Measurements from ENCODE around the gene MAPK11.
A peak's percentile ranks its signal among the peaks of the same experiment; 100 is the strongest.

Gene MAPK11

DNA sequence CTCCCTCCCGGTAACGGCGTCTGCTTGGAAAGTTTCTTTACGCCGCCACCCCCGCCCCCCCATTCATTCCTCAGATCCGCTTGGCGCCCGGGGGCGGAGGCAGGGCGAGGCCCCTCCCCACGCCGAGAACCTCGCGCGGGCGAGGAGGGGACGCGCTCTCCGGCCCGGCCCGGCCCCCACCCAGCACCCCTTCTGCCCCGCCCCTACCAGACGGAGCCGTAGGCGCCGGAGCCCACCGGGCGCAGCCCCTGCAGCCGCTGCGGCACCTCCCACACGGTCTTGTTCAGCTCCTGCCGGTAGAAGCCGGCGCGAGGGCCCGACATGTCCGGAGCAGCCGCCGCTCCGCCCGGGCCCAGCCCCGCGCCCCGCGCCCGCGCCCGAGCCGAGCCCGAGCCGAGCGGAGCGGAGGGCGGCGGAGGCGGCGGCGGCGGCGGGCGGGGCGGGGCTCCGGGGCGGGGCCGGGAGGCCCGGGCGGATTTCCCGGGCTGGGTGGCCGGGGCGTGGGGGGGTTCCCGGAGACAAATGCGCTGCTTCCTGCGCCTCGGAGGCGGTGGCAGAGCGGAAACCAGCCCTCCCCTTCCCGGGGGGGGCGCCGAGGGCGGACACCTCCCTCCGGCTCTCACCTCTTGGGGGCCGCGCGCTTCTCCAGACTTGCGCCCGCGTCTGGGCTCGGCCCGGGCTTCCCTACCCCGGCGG, at the start of gene MAPK11:
TSS of gene MAPK11 (minus strand) at position 411 of the 696 bp plus-strand sequence. CDS start at position 323, 88 bp downstream.
- peak; percentile 50 to 59 for DNase-seq

DNA sequence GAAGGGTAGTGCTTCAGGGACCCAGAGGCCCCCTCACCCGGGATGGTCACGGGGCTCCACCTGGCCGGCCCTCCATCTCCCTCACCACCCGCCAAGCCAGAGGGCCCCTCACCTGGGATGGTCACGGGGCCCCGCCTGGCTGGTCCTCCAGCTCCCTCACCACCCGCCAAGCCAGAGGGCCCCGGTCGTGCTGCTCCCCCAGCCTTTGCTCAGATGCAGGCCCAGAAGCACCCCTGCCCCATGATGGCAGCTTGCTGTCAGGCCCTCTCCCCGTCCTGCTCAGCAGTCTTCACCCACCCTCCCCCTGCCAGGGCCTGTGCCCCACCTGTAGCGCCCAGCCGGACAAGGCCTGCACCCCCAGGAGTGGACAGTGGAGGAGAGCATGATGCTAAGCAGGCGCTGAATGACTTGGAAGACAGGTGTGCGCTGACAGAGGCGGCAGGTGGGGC, 49.3 kb upstream of the MAPK11 start:
- DNase-seq = no peak

DNA sequence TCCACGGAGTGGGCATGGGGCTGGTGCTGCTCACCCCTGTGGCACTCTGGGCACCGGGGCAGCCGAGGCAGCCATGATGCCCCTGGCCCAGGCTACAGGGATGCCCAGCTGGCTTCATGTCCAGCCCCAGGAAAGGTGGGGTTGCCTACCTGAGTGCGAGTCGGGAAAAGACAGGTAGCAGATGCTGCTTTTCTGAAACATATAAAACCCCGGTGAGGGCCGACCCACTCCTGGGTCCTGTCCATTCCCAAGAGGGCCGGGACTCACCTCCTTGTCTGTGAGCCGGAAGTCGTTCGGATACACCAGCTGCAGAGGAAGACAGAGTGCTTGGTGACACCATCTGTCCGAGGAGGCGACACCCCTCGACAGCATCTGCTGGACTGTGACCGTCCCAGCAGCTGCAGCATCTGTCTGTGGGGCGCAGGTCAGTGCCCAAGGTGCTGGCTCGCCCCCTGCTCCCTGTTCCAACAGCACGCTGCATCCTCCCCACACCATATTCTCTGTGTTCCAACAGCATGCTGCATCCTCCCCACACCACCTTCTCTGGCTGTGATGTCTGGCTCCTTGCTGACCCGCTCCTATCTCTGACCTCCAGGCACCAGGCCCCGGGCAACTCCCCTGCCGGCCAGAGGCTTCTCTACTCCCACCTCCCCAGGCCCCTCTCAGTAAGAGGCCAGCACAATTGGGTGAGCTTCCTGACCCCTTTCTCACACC, 48.7 kb upstream of the MAPK11 start:
- DNase-seq = no peak

DNA sequence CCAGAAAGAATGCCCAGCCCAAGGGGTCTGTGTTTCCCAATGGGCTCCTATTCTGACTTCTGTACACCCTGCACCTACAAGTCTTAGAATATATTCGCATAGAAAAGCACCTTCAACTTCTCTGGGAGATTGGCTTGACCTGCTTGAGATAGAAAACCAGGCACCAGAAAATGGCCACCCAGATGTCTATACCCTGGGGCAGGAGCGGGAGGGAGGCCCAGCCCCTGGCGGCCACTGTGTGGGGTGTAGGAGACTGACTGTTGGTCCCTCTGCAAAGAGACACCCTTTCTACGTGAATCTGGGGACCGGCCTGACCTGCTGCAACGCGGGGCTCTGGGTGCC, 48.1 kb upstream of the MAPK11 start:
- no peak for DNase-seq

DNA sequence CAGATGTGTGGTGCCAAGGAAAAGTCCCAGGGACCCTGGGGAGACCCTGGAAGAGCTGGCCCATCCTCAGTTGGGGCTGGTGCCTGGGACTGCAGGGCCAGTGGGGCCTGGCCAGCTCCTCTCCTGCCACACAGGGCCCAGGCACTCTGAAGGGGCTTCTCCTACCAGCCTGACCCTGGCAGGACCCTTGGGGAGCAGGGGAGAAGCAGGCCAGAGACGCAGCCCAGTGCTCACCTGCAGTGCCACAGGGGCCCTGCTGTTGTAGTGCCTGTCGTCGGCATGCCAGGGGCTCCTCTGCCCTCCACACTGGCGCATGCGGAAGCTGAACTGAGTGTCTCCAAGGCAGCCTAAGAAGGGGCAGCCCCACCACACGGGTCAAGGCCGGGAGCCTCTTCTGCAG, 47.5 kb upstream of the MAPK11 start:
- DNase-seq = no peak

DNA sequence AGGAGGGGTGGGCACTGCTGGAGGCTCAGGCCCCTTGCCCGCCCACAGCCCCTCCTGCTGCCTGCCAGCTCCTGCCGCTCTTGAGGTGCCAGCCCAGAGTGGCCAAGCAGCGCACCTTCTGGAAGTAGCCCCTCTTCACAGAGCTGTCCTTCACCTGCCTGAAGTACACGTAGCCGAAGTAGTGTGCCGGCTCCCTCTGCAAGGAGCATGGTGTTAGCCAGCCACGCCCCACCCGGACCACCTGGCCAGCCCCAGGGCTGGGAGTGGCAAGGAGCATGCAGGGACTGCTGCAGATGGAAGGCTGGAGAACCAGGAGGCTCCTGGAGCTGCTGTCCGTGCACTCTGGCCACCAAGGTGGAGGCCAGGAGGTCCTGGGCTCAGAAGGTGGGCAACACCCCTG, 47.0 kb upstream of the MAPK11 start:
- DNase-seq = no peak

DNA sequence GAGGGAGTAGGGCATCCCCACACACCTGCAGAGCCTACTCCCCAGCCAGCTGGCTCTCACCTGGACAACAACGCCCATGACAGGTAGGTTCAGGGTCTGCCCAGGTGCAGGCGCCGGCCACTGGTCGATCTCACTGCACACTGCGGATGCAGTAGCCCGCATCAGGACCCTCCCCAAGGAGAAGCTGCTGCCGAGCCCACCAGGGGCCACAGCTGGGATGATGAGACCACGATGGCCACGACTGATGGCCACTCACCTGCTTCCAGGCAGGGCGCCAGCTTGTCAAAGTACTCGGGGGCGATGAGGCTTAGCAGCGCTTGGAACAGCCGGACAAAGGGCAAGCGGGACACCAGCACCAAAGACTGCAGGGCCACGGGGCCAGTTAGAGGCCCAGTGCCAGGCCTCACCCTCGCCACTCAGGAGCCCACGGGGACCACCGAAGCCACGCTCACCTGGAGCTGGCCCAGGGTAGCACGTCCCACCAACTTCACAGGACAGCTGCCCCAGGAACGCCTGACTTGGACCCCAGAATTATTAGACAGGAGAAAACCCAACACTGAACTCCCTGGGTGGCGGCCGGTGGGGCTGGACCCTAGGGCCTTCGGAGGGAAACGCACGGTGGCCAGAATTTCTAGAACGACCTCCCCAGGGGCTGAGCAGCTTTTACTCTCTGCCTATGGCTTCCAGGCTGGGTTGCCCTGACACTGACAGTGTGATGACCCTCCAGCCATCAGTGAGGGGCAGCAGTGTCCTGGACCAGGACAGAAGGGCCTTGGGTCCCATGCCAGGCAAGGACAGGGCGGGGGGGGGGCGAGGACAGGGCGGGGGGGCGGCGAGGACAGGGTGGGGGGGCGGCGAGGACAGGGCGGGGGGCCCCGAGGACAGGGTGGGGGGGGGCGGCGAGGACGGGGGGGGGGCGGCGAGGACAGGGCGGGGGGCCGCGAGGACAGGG, 46.2 kb upstream of the MAPK11 start:
- no peak for DNase-seq

DNA sequence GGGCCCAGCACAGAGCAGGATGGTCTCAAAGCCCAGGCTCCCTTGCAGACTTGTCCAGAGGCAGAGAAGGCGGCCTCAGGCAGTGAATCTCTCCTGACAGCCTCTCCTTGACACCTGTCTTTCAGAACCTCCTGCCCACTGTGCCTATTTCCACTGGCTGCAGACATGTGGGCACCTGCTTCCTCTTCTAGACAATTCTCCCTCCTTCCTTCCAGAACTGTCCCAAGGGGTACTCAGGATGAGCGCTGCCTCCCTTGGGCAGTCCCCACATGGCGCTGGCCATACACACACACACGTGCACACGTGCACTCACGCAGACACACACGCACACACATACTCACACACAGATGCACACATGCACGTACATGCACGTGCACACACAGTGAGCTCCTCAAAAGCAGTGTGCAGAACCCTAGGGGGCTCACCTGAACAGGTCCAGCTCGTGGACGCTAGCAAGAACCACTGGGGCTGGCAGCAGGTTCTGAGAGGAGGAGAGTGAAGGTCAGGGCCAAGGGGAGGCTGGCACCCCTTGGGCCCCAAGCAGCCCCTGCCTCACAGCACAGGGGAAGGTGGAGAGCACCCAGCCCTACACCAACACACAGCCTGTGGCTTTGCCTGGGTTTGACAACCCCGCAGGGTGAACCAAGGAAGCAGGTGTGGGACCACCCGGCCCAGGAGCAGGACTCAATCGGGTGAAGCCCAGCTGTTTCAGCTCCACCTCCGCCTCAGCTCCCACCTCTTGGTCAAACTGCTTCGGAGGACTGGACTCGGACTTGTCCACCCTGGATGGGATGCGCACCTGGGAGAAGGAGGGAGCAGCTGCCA, 45.3 kb upstream of the MAPK11 start:
- no peak for DNase-seq

DNA sequence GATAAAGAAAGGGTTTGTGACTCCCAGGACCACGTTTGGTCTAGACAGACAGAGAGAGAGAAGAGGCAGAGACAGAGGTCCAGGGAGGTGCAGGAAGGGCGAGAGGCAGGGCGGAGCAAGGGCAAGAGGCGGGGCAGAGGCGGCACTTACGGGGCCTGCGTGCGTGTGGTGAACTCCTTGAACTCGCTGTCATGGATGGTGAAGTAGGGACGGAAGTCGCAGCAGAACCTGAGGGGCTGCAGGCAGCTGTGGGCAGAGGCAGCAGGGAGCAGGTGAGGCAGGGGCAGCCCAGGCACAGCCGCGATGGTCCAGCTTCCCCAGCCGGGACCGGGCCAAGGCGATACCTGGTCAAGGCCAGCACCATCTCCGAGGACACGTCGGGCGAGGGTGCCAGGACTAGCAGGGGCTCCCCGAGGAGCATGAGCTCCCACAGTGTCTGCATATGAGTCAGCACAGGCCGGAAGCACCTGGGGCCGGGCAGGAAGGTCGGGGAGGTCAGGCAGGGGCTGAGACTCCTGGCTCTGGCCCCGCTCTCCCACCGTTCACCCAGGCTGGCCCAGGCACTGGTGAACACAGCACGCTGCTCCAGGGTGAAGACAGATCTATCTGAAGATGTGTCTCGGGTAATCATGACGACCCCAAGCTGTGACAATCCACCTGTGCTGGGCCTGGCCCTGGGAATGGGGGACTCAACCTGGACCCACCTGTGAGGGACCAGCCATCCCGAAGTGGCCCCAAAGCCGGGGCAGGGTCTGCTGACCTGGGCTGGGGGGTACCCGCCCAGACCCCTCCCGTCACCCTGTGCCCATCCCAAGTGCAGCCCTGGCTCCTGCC, 44.5 kb upstream of the MAPK11 start:
- DNase-seq = peak; percentile 65 to 71

DNA sequence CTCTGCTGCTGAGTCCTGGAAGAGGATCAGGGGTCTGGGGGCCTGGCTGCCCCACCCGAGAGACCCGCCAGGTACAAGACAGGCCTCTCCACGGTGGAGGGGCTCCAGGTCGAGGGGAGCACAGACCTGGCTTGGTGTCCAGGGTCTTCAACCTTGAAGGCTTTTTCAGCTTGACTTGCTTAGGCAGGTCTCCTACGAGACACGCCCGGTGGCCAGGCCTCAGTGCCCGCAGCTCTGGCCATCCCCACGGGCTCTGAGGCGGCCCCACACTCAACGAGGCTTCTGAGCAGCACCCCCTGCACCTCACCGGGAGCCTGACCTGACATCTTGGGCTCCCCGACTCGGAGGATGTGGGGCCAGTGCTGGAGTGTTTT, 43.9 kb upstream of the MAPK11 start:
- DNase-seq = no peak

DNA sequence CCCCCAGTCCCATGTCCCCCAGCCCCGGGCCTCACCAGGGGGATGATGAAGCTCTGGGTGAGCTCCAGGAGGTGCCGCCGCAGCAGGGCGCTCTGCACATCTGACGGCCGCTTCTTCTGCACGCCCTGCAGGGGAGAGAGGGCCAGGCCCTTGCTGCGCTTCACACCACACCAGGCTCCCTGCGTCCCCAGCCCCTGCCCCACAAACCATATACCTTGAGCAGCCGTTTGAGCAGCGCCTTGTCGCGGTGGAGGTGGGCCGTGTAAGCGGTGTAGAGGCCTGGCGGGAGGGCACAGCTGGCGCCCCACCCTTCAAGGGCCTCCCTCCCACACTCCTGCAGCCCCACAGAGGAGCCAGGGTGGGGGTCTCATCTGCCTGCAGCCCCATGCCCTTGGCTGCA, 43.4 kb upstream of the MAPK11 start:
- no peak for DNase-seq

DNA sequence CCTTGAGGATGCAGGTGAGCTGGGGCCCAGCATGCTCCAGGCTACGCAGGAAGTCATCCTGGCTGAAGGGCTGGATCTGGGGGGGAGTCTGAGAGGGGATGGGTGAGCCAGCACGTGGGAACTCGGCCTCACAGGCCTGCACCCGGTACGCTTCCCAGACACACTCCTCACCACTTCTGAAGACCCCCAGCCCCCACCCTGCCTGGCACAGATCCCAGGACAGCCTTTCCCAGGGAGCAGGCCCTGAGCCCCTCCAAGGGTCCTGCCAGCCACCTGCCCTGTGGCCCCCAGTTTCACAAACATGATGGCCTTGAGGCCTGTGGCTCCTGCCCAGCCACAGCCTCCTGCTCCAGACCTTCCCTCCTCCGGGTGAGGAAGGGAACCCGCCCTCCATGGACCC, 42.8 kb upstream of the MAPK11 start:
- DNase-seq = no peak

DNA sequence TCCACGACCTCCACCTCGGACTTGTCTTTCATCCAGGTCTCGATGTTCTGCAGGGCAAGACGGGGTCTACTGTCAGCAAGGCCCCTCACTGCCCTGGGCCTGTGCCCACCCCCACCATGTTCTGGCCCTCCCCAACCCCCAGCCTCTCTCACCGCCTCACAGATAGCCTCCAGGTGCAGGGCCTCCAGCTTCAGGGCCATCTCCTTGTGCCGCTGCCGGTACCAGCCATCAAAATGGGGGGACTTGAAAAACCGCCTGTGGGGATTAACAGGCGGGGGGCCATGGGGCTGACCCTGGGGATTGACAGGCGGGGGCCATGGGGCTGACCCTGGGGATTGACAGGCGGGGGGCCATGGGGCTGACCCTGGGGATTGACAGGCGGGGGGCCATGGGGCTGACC, 42.2 kb upstream of the MAPK11 start:
- no peak for DNase-seq

DNA sequence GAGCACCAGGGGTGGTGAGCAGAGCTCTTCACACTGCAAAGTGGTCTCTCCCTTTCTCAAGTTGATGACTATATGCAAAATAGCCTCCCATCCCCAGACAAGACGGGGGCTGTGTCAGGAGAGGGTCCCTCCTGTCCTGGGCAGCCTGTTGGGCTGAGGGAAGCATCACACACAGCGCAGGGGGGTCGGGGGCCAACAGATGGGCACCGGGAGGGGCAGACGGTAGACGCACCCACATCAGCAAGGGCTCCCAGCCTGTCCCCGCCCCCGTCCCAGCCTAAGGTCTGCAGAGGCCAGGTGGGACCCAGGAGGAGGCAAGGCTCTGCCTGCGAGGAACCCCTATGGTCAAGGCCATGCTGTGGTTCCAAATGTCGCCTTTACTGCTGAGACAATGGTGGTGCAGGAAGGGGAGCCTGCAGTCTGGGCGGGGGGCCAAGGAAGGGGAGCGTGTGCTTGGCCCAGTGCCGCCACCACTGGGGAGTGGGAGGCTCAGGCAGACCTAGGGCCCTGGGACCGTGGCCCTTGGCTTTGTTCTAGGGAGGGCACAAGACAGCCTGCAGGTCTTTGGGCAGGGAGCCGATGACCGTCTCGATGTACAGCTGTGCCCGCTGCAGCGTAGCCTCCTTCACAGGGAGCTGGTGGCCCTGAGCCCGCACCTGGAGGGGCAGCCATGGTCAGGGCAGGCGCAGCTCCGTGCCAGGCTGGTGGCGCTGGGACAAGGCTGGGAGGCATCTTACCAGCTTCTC, 41.6 kb upstream of the MAPK11 start:
- no peak for DNase-seq

DNA sequence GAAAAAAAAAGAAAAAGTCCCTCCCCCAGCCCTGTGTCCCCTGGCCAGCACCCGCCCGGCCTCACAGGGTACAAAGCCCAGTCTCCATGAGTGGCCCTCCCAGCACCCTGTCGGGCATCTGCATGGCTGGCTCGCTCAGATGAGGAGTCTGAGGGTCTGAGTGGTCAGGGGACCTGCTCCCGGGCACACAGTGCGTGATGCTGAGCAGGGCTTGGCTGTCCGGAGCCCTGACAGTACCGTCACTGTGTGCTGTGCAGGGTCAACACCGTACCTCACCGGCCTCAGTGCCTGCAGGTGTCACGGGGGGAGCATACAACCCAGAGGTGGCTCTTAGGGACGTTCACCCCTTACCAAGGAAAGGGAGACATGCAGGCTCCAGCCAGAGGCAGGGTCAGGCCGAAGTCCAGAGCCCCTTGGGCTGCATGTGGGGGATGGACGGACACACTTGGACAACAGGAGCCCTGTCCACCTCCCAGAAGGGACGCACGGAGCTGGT, 40.8 kb upstream of the MAPK11 start:
- no peak for DNase-seq

DNA sequence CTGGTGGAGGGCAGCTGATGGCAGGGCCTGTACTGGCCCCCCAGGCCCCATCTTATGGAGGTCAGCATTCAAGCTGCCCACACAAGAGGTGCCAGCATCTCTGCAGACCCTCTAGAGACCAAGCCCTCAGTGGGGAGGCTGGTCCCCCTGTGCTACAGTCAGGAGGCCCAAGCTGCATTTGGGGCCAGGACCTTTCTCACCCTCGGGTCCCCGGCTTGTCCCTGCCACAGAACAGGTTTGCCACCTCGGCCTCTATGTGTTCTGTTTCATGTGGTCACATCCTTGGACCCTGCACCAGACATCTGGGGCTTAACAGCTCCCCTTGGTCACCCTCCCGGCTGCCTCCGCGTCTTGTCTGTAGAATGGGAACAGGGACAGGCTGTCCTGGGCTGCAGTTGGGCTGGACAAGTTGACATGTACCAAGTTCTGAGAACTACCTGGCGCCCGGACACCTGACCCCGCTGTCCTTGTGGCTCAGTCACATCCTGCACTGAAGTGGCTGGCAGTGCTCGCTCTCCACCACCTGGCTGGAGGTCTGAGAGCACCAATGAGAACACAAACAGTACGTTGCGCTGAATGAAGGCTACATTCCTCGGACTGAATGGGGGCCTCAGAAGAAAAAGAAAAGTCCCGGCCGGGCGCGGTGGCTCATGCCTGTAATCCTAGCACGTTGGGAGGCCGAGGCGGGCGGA, 40.0 kb upstream of the MAPK11 start:
- DNase-seq = no peak

DNA sequence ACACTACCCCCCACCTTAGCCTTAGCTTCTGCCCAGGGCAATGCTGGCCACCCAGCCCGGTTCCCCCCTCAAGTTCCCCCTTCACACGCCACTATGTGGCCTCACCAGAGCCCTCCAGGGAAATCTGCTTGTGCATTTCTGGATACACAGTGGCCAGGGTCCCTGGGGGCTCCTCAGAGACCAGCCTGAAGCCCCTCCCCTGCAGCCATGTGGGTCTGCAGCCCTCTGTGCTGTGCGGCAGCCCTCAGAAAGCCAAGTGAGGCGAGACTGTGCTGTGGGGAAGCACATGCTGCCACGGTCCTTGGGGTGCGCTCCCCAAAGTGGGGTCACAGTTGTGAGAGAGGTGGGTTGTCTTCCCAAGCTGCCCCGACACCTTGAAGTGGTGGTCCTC, 39.4 kb upstream of the MAPK11 start:
- no peak for DNase-seq

DNA sequence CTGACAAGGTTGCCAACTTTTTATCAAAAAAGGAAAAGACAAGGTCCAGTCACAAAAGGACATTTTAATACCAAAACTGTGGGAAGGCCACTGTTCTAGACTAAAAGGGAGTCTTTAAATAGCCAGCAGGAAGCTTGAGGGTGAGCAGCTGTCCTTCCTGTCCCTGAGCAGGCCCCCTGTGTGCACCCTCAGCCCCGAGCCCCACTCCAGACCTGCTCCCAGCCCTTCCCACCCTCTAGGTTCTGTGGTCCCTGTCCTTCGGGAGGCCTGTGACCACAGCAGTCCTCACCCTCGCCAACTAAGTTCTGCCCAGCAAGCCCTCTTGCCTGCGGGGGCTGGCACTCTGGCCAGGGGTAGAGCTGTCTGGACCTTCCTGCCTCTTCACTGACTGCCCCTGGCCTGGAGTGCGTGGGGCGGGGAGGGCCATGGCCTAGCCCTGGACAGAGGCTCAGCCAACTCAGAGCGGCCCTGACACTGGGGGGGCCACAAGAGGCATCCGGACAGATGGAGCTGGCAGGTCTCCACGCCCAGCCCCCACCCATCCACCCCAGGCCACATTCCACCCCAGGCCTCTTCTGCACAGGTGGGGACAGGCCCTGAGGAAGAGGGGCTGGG, 38.9 kb upstream of the MAPK11 start:
- DNase-seq = no peak

DNA sequence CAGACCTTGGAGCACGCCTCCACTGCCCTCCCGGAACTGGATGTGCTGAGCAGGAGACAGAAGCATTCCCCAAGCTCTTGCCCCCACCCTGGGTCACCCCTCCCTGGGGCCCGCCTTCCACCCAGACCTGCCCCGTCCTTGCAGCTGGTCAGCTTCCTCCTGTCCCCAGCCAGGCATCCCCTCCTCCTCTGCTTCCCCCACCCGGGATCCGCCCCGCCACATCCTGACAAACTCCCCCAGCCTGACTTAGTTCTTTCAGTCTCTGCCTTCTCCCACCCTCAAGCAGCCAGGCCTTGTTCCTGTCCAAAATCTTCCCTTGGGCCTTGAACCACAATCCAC, 38.4 kb upstream of the MAPK11 start:
- no peak for DNase-seq

Measured in stimulated activated CD4-positive, alpha-beta T cell treated with anti-CD3 and anti-CD28 coated beads, Interleukin-2, amount 100 ng/mL, for 48 hours (primary cell).